Glomerular visceral epithelial cell (primary cell): Measurements from ENCODE around the gene NPBWR2.
"Not testable (repeated sequence)": the region's sequence is repeated elsewhere in the genome, so short reads cannot be mapped to it uniquely, and the experiment has no call there.

ENCODE experiments used
- DNase-seq: peaks from one replicate; pipeline ENCODE4 v3.0.0-alpha.2; 2016; ENCODE audit errors: extremely low spot score

NPBWR2 gene

GRCh38 chr20:64144144-64144912 lies 37.0 kb upstream of the NPBWR2 start:
- DNase-seq: no peak

GRCh38 chr20:64143018-64143801 lies 35.8 kb upstream of the NPBWR2 start:
- DNase-seq: no peak

- no peak for DNase-seq
These were observed 35.2 kb upstream of the NPBWR2 start for GRCh38 chr20:64142590-64142989.

DNA sequence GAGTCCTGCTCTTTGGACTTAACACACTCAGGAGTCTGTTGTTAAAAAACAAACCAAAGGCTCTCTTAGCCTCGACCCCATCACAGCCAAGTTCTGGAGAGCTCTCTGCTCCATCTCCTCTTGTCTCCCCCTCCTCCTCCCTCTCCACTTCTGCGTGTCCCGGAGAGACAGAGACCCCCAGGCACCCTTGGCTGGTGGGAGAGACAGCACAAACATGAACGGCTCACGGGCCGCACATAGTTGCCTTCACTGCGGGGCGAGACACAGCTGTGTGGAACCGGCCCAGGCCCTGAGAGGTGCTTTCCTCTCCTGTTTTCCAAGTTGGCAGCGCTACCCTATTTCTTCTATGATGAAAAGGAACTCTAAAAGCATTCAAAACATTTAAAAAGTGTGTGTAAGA lies 33.6 kb upstream of the NPBWR2 start:
- DNase-seq: no peak

- DNase-seq: no peak
These were observed 32.9 kb upstream of the NPBWR2 start for GRCh38 chr20:64140061-64140931.

- no peak for DNase-seq
These were observed 32.1 kb upstream of the NPBWR2 start for GRCh38 chr20:64139199-64140060.

DNA sequence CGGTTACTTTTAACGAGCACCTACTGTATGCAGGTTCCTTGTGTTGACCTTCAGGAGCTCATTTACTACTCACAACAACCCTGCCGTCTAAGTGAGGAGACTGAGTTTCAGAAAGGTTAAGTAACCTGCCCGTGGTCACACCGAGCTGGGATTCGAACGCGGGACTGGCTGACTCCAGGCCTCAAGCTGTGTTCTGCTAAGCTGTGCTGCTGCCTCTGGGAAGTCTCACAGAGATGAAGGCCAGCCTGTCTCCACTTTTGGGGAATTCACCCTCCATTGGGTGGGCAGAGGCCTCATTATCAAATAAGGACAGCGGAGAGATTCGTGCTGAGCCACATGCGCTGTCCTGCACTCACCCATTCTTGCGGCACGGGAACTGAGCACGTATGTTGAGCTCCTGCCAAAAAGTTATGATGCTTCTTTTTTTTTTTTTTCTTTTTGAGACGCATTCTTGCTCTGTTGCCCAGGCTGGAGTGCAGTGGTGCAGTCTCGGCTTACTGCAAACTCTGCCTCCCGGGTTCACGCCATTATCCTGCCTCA lies 31.0 kb upstream of the NPBWR2 start:
- no peak for DNase-seq

DNA sequence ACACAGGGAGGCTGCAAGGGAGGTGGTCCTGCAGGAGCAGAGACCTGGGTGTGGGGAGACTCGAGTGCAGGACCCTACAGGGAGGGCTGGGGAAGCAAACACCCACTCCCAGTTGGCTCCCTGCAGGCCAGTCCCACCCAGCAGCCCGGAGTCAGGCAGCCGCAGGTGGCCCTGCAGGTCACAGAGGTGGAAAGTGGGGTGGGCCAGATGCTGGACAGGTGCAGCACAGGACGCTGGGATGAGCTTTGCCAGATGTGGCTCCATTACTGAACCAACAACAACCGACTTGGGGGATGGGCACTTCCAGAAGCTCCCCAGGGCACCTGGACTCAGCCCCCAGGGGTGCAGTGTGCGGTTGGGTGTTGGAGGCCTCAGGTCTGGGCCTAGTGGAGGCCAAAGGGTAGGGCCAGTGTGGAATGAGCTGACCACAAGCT lies 30.2 kb upstream of the NPBWR2 start:
- DNase-seq: no peak

- no peak for DNase-seq
These were observed 28.8 kb upstream of the NPBWR2 start for GRCh38 chr20:64136004-64136710.

DNA sequence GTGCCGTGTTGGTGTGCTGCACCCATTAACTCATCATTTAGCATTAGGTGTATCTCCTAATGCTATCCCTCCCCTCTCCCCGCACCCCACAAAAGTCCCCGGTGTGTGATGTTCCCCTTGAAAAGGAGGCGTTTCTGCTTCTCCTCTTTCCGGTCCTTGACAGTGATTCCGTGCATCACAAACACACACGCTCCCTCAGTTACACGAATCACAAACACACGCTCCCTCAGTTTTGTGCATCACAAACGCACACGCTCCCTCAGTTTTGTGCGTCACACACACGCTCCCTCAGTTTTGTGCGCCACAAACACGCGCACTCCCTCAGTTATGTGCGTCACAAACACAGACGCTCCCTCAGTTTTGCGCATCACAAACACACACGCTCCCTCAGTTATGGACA lies 27.4 kb upstream of the NPBWR2 start:
- not testable (repeated sequence) for DNase-seq

DNA sequence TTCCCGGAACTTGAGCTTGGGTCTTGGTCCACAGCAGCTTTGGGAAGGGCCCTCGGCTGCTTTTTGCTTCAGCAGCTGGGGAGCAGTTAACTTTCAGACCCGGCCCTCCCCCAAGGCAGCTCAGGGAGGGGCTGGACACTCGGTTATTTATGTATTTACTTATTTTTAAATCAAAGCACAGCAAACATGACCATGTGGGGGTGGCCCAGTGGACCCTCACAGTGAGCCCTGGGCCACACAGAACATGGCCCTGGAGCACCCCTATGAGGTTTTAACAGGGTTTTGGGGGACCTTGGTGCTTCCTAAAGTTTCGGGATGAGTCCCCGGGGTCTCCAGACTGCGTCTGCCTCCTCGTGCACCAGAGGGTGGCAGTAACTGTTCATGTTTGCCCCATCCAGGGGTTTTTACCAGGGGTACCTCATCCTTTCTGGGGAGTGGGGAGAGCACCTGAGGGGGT lies 26.6 kb upstream of the NPBWR2 start:
- DNase-seq: no peak

DNA sequence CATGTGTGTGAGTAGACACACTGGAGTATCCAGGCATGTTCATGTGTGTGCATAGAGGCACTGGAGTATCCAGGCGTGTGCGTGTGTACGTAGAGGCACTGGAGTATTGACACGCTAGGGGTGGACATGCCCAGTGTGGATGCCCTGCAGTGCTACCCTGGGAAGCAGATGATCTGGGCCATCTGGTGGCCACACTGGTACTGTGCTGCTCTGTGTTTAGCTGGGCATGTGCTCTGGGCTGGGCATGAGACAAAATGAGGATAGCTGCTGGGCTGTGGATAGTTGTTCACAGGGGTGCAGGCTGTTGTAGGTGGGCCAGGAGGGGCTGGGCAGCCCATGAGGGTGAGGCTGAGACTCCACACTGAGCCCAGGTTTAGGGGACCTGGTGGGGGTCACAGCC lies 24.0 kb upstream of the NPBWR2 start:
- DNase-seq: peak; percentile 25

GRCh38 chr20:64130876-64131275 lies 23.5 kb upstream of the NPBWR2 start:
- DNase-seq: no peak

- no peak for DNase-seq
These were observed 22.9 kb upstream of the NPBWR2 start for GRCh38 chr20:64130271-64130670.

DNA sequence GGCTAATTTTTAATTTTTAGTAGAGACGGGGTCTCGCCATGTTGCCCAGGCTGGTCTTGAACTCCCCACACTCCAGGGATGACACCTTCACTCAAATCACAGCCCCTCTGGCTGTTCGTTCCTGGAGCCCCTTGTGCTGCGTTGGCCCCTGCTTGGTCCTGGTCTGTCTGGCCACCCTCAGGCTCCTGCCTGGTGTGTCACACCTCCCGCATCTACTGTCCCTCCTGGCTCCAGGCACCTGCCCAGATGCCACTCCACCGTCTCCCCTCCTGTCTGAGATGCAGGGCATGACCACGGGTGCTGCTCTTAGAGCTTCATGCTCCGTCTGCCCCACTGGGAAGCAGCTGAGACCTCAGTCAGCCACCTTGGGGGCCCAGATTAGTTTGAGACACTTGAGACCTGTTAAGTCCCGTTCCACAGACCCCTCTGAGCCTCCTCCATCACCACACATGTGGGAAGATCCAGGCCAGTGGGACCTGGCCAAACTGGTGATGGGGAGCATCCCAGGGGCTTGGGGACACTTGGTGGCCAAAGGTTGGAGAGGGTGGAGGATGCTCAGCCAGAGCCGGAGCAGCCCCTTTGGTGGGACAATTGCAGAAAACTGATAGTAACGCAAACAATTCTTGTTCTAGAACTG lies 21.9 kb upstream of the NPBWR2 start:
- DNase-seq: no peak

DNA sequence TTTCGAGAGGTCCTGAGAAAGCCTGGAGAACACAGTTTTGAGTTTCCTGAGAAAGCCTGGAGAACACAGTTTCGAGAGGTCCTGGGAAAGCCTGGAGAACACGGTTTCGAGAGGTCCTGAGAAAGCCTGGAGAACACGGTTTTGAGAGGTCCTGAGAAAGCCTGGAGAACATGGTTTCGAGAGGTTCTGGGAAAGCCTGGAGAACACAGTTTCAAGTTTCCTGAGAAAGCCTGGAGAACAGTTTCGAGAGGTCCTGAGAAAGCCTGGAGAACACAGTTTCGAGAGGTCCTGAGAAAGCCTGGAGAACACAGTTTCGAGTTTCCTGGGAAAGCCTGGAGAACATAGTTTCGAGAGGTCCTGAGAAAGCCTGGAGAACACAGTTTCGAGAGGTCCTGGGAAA lies 16.2 kb upstream of the NPBWR2 start:
- DNase-seq: not testable (repeated sequence)

DNA sequence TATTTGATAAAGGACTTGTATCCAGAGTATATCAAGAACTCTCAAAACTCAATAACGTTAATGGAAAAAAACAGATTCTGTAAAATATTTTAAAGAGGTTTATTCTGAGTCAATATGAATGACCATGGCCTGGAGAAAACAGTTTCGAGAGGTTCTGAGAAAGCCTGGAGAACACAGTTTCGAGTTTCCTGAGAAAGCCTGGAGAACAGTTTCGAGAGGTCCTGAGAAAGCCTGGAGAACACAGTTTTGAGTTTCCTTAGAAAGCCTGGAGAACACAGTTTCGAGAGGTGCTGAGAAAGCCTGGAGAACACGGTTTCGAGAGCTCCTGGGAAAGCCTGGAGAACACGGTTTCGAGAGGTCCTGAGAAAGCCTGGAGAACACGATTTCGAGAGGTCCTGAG lies 15.6 kb upstream of the NPBWR2 start:
- DNase-seq: not testable (repeated sequence)

DNA sequence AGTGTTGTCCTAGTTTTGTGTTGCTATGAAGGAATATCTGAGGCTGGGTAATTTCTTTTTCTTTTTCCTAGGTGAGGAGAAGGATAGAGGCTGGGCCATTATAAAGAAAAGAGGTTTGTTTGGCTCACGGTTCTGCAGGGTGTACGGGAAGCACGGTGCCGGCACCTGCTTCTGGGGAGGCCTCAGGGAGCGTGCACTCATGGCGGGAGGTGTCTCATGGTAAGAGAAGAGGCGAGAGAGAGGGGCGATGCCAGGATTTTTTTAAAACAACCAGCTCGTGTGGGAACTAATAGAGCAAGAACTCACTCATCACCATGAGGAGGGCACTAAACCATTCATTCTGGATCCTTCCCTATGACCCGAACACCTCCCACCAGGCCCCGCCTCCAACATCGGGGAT lies 14.2 kb upstream of the NPBWR2 start:
- no peak for DNase-seq

GRCh38 chr20:64119681-64120341 lies 12.4 kb upstream of the NPBWR2 start:
- DNase-seq: no peak
